ENCODE results near the gene PRDM5.

Gene PRDM5

GRCh38 chr4:120724656-120725055, 197.9 kb downstream of the PRDM5 start:
- TF ChIP-seq EZH2 (IDR thresholded peaks at IDR 0.05; ENCODE audit: borderline replicate concordance, low read length), result no peak
- TF ChIP-seq CTCF (IDR thresholded peaks at IDR 0.05; ENCODE audit: low read length), result no peak
- Histone ChIP-seq H3K9ac (ENCODE audit: low read length) (peak overlapping the region; percentile 1; the same call in 1 of the 2 replicates), H2AFZ (ENCODE audit: low read length) (no peak overlapping the region), H3F3A (ENCODE audit: insufficient read depth, low read length) (no peaks in the 10 kb centered on the region), H3K27ac (ENCODE audit: low read depth, low read length, poor library complexity, severe bottlenecking) (peak overlapping the region; percentile 80), H3K79me2 (ENCODE audit: insufficient read depth, low read length) (no peaks in the 10 kb centered on the region), H4K20me1 (ENCODE audit: insufficient read depth, low read length) (no peaks in the 10 kb centered on the region), H3K36me3 (ENCODE audit: insufficient read depth, low read length) (no peaks in the 10 kb centered on the region), H3K4me1 (ENCODE audit: insufficient read depth, low read length, severe bottlenecking) (peaks cover 95% of the 10 kb centered on the region), H3K4me2 (ENCODE audit: low read length) (peak overlapping the region; percentile 4; the same call in 1 of the 2 replicates), H3K9me2 (ENCODE audit: low read depth, low read length) (no peaks in the 10 kb centered on the region), H3K4me3 (ENCODE audit: low read depth, low read length, poor library complexity, severe bottlenecking) (no peak overlapping the region), H3K27me3 (ENCODE audit: insufficient read depth, low read length) (no peaks in the 10 kb centered on the region), H3K9me3 (ENCODE audit: low read length) (no peaks in the 10 kb centered on the region)

GRCh38 chr4:120723986-120724385, 198.5 kb downstream of the PRDM5 start:
- no peaks in the 10 kb centered on the region for H3K36me3 ChIP-seq (ENCODE audit: insufficient read depth, low read length)
- H3K9me2 ChIP-seq (ENCODE audit: low read depth, low read length), result no peaks in the 10 kb centered on the region
- peaks cover 99% of the 10 kb centered on the region for H3K4me1 ChIP-seq (ENCODE audit: insufficient read depth, low read length, severe bottlenecking)
- H3K9me3 ChIP-seq (ENCODE audit: low read length), result no peaks in the 10 kb centered on the region
- H2AFZ ChIP-seq (ENCODE audit: low read length), result no peak overlapping the region
- H4K20me1 ChIP-seq (ENCODE audit: insufficient read depth, low read length), result no peaks in the 10 kb centered on the region
- peak overlapping the region; percentile 4; the same call in 1 of the 2 replicates for H3K4me2 ChIP-seq (ENCODE audit: low read length)
- H3K27ac ChIP-seq (ENCODE audit: low read depth, low read length, poor library complexity, severe bottlenecking), result peak overlapping the region; percentile 80
- no peak overlapping the region; the same call in 1 of the 2 replicates for H3K9ac ChIP-seq (ENCODE audit: low read length)
- H3K27me3 ChIP-seq (ENCODE audit: insufficient read depth, low read length), result no peaks in the 10 kb centered on the region
- no peaks in the 10 kb centered on the region for H3K79me2 ChIP-seq (ENCODE audit: insufficient read depth, low read length)
- TF ChIP-seq EZH2 (IDR thresholded peaks at IDR 0.05; ENCODE audit: borderline replicate concordance, low read length) (no peak), CTCF (IDR thresholded peaks at IDR 0.05; ENCODE audit: low read length) (no peak)
- H3K4me3 ChIP-seq (ENCODE audit: low read depth, low read length, poor library complexity, severe bottlenecking), result no peak overlapping the region
- no peaks in the 10 kb centered on the region for H3F3A ChIP-seq (ENCODE audit: insufficient read depth, low read length)

GRCh38 chr4:120723105-120723504, 199.4 kb downstream of the PRDM5 start:
- Histone ChIP-seq H3K9me2 (ENCODE audit: low read depth, low read length) (no peaks in the 10 kb centered on the region), H3K27me3 (ENCODE audit: insufficient read depth, low read length) (no peaks in the 10 kb centered on the region), H3K9ac (ENCODE audit: low read length) (no peak overlapping the region), H2AFZ (ENCODE audit: low read length) (no peak overlapping the region), H4K20me1 (ENCODE audit: insufficient read depth, low read length) (no peaks in the 10 kb centered on the region), H3K4me2 (ENCODE audit: low read length) (no peak overlapping the region), H3K79me2 (ENCODE audit: insufficient read depth, low read length) (no peaks in the 10 kb centered on the region), H3K27ac (ENCODE audit: low read depth, low read length, poor library complexity, severe bottlenecking) (peak overlapping the region; percentile 92), H3K4me3 (ENCODE audit: low read depth, low read length, poor library complexity, severe bottlenecking) (no peak overlapping the region), H3K36me3 (ENCODE audit: insufficient read depth, low read length) (no peaks in the 10 kb centered on the region), H3K4me1 (ENCODE audit: insufficient read depth, low read length, severe bottlenecking) (peaks cover 99% of the 10 kb centered on the region), H3K9me3 (ENCODE audit: low read length) (no peaks in the 10 kb centered on the region), H3F3A (ENCODE audit: insufficient read depth, low read length) (no peaks in the 10 kb centered on the region)
- TF ChIP-seq EZH2 (IDR thresholded peaks at IDR 0.05; ENCODE audit: borderline replicate concordance, low read length), result no peak
- no peak for TF ChIP-seq CTCF (IDR thresholded peaks at IDR 0.05; ENCODE audit: low read length)

Data from OCI-LY1 (cell line).